NOMO-1 treated with DMSO at 0.1 percent for 48 hours (cell line): ENCODE data around the gene KIF12.

Source experiments
- DNase-seq: peaks from one replicate; lab custom pipeline; 2025; ENCODE audit not compliant: unreplicated experiment; lab: John Stamatoyannopoulos, UW

The KIF12 gene

DNA sequence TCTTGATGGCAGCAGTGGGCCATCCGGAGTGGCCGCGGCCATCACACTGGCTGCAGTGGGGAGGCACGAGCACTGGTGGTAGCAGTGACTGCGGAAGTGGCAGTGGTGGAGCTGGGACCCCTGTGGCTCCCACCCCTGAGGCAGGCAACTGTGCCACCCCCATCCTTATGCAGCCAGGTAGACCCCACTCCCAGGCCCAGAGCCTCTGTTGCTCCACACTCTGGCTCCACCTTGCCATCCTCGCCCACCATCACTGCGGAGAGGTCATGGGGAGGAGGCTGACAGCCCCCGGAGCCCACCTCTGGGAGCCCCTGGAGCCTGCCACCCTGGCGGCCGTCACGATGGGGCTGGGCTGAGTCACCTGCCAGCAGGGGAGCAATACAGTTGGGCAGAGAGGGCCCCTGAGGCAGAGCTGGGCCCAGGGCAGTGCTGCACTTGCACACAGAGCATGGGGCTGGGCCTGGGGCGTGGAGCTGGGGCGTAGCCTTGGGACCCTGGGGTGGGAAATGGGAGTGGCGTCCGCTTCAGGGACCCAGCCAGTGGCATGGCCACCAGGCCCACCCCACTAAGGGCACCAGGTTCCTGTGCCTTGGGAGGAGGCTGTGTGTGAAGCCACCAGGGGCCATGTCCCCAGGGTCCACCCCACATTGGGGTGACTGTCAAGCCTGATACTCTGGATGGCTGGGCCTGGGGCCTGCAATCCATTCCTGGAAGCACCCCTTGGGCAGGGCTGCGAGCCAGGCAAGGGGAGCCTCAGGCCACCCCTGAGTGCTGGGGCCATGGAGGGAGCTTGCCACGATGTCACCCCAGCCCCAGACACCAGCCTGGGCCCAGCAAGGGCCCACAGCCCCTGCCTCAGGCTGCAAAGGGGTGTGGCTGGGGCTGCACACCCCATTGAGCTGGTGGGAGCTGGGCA is 28.6 kb downstream of the KIF12 start:
- DNase-seq, result no peak

DNA sequence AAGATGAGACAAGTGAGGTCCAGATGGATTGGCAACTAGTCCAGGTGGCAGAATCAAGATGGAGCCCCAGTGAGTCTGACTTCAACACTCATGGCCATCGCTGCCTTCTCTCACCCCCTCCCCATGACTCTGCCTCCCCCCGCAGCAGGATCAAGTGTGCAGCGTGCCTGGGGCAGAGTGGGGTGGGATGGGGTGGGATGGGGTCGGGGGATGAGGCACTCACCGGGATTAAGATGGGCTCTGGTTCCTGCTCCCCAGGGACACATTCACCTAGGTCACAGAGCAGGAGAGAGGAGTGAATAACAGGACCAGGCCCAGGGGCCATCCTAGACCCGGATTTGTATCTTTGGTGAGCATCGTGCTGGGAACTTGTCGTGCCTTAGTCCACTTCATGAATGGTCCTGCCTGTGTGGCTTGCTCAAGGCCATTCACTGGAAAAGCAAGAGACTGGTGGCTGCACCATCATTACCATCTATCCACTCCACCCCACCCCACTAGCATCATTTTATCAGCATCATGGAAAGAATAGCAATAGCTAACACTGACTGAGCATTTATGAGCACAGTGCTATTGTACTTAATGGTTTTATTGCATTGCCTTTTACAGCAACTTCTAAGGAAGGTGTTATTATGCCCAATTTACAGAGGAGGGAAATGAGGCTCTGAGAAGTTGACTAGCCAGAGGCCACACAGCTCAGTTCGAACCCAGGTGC is 29.5 kb downstream of the KIF12 start:
- no peak for DNase-seq

DNA sequence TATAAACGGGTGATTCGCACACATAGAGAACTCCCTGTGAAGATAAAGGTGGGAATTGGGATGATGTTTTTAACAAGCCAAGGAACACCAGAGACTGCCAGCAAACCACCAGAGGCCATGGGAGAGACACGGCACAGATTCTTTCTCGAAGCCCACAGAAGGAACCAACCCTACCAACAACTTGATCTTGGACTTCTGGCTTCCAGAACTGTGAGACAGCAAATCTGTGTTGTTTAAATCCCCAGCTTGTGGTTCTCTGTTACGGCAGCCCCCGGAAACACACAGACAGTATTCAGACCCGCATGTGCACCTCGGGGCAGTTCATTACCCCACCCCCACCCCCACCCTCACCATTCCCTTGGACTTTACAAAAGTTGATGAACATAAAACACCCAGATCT is 33.8 kb downstream of the KIF12 start:
- no peak for DNase-seq

DNA sequence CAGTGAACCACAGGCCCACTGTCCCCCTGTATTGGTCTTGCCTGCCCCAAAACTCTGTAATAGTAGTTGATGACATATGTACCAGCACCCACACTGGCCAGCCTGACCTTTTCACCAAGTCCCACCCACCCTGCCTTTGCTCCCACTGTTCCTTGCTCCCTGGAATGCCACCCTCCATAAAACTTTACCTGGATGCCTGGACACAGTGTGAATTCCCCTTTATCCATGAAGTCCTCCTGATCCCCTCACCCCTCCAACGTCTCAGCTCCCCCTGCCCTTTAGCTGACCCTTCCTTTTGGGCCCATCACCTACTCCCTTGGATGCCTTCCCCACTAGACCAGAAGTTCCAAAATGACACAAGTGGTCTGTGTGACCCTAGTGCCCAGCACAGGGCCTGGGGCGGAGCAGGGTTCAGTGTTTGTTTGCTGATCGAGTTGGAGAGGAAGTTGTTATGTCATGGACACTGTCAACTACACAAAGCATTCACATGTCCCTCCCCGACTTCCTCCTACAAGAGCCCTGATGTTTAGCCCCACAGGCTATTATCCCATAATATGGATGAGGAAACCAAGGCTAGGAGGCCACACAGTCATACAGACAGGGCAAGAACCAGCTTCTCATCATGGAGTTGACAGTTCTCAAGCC is 37.1 kb downstream of the KIF12 start:
- DNase-seq, result no peak

DNA sequence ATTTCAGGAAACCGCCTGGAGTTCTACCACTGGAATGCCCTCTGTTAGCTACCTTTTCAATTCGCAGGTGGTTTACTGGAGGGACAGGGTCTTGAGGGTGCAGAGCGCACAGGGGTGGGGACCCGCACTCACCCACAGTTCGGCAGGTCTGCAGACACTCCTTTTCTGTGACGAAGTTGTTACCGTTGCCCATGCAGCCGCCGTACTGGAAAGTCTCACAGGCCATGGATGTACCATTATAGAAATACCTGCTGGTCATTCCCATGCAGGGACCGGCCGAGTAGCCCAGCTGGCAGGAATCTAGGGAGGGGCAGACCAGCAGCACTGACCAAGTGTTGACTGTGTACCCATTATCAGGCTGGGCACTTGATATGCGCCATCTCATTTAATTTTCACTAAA is 37.8 kb downstream of the KIF12 start:
- DNase-seq, result no peak

DNA sequence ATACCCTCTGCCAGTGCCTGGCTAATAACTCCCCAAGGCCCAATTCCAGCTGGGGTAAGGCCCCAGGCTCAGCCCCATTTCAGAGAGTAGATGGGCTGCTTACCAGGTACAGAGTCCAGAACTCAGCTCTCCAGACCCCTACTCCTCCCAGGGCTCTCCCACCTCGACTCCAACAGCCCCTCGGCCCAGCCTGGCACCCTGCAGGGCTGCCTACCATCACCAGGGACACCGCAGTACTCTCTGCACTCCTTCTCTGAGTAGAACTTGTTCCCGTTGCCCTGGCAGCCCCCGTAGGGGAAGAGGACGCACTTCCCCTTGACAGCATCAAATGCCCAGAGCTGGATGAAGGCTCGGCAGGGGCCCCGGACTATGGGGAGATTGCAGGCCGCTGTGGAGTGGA is 38.4 kb downstream of the KIF12 start:
- DNase-seq, result no peak

DNA sequence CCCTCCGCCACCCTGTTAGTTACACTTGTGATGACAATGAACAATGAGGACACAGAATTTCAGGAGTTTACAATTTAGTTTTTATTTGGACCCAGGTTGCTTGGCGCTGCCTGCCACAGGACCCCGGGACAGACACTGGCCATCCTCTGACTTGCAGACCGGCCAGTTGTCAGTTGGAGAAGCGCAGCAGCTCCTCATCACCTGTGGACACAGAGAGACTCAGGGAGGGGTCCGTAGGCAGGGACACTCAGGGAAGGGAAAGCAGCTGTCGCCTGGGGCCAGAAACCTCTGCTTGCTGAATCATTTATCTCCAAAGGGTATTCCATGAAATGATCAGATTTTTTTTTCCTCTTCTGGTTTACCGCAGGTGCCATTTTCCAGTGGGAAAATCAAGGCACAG is 39.0 kb downstream of the KIF12 start:
- DNase-seq, result no peak

DNA sequence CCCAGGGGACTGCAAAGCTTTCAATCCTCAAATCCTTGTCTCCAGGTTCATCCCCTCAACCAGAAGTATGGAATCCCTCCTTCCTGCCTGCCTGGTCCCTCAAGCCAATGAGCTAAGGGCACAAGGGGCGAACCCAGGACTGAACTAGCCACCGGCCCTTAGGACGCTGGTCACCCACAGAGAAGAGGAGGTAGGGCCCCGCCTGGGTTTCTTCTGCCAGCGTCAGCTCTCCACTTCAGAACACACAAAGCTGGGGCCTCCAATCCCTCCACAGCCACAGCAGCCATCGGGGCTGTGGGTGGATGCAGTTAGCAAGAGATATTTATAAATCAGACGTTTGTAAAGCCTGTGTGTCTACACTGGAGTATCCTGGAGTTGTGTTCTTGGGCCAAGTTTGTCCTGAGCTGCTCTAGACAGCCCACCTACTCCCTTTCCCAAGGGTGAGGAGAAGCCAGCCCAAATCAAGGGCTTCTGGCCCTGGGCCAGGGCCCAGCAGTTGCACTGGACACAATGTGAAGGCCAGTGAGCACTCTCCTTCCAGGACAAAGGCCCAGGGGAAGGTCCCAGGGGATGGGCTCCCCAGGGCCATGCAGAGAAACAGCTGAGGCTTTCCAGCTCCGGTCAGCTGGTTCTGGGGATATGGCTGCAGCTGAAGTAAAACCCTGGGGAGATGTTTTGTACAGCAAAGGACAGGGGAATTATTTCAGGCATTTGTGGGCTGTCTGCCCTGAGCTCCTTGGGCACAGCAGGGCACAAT is 39.9 kb downstream of the KIF12 start:
- no peak for DNase-seq

DNA sequence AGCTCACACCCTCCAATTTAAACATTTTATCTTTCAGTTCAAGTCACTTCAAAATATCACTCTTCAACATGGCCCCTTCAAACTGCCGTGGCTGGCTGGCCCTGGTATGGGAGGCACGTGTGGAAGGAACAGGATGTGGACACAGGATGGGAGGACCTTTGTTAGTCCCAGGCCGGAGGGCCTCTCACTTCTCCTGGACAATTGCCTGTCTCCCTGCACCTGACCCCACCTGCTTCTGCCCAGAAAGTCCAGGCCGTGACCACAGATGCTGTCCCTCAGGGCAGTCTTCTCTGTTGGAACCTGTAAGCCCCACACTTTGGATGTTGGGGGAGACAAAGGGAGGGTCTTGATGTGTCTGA is 40.4 kb downstream of the KIF12 start:
- DNase-seq, result no peak

DNA sequence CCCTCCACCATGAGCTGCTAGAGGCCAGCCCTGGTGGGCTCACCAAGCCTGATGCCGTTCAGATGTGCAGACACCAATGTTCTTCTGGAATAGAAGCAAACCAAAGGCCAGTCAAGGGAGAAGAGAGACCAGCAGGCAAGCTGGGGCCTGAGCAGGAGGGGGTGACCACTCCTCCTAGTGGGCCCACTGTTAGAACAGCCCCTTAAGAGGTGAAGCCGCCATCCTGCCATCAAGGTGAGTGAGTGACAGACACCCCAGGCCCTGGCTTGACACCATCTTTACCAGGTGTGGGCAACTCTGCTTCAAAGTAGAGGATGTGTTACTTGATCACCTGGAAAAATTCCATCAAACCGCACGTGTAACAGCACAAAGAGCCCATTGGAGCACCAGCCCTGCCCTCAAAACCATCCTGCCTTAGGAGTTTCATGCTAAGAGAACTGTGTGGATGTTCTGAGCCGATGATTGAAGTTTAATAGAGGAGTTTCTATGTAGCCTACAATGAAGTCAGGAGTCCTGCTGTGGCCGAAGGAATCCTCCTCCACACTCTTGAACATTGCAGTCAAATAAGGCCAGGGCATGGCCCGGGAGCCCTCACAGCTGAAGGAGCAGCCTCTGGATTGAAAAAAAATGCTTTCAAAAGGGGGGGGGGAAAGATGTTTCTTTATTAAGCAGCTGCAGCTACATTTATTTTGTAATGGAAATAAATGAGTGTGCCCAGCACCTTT is 41.8 kb downstream of the KIF12 start:
- no peak for DNase-seq

DNA sequence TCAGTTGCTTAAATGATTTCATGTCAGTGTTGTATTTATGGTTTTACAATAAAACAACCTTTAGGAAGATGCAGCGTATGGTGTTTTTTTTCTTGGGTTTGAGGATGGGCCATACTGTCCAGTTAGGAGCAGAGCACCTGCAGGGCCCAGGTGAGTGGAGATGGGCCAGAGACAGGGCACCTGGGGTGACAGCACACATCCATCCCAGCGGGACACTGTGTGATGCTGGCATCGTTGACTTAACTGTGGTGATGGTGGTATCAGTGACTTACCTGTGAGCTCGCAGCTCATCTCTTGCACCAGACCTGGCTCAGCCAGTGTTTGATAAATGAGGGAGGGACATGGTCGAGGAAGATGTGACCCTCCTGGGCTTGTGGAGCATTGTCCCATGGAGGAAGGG is 42.6 kb downstream of the KIF12 start:
- DNase-seq, result no peak

DNA sequence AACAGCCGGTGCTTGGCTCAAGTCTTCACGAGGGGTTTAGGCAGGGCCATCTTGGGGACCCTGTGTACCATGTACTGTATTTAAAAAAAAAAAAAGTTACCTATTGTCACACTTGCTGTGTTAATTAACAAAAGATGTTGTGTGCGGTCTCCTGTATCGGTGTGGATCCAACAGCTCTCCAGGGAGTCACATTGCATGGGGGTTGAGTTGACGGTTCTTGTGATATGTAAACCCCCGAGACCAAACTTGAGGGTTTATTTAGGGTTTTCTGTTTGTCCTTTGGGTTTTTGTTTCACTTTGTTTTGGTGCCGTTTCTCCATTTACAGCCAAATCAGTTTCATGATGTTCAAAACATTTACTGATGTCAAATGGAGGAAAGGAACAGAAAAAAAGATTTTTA is 43.2 kb downstream of the KIF12 start:
- DNase-seq, result no peak

DNA sequence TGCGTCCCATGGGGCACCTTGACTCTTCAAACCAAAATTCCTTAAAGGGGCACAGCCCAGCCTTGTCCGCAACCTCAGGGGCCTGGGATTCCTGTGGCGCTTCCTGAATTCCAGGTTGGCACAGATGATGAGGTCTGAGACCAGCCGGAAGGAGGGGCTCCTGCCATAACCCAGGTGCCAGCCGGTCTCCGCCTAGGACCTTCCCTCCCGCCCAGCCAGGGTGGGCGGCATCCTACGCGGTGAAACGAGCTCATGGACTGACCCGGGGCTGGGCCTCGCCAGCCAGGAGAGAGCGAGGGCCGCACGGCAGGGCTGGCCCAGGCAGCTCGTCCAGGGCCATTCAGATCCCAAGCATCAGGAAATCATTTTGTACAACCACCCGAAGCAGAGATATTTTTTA is 44.0 kb downstream of the KIF12 start:
- no peak for DNase-seq

DNA sequence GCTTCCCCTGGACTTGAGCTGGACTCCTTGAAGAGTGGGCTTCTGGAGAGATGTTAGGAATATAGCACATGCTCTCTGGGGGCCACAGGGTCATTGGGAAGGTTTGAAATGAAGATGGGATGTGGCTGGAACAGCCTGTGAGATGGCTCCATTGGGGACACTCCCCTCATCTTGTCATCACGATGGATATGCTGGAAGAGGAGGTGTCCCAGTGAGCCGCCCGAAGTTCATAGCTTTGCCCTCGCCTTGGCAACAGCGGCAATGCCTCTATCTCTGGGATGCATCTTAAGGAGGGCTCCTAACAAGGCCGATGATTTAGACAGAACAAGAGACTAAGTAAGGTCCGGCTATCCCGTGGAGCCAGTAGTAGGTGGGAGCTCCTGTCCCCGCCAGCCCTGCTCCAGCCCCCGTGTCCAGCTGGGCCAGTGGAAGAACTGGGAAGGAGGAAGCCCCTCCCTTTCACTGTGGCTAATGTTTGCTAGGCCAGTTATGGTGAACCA is 44.9 kb downstream of the KIF12 start:
- no peak for DNase-seq

DNA sequence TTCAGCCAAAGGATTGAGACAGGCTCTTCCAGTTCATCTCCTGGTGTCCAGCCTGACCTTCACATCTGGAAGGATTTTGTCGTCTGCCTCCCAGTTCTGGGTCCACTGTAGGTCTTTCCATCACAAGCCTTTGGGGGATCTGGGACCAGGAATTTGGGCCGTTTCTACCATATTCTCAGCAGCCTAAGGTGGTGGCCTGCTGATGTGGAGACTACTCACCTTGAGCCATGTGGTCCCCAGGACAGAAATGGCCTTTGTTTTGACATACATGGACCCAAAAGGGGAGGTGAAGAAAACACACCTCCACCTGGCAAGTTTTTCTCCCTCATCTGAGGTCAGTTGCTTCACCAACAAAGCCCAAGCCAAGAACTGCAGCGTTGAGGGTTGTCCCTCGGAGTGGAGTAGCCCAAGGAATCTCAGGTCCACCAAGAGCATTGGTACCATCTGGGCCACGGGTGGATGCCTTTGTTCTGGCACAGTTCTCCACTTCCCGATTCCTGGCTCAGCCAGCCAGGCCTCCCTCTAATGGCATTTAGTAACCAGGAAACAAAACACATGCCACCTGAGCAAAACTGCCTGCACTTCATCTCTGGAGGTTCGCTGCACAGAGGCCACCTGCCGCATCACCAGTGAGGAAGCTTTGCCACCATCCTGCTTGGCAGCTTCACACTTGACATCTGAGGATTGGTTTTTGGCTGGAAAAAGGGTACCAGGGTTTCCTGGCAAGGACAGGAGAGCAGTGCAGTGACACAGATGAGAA is 45.7 kb downstream of the KIF12 start:
- no peak for DNase-seq

DNA sequence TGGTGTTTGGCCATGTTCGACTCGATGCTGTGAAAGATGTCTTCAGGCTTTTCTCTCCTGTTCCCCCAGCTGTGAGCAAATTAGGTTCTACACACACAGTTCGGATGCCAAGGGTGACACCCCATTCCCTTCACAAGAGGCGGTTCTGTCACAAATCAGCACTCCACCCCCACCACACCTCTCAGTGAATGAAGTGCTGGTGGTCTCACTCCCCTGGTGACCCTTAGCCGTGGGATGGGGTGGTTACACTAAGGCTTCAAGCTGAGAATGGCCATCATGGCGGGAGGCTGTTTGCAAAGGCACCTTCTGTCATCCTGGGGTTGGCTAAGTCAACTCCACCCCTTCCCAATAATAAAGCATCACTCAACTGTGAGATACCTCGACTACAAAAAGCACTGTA is 47.4 kb downstream of the KIF12 start:
- DNase-seq, result no peak

DNA sequence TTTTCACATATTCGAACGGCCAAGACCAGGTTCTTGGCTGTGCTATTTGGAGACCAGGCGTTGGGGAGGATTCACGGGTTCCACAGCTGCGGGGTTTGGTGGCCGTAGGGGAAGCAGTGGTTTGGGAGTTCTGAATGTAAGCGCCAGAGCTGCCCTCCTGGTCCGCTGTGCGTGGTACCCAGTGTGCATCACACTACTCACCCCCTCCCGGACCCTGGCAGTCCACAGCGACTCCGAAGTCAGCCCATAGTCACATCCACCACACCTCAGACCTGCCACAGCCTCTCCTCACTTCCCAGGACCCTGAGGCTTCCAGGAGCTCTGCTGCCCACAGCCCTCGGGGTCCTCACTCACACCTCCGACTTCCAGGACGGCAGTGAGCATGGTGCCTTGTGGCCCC is 47.8 kb downstream of the KIF12 start:
- DNase-seq, result no peak

DNA sequence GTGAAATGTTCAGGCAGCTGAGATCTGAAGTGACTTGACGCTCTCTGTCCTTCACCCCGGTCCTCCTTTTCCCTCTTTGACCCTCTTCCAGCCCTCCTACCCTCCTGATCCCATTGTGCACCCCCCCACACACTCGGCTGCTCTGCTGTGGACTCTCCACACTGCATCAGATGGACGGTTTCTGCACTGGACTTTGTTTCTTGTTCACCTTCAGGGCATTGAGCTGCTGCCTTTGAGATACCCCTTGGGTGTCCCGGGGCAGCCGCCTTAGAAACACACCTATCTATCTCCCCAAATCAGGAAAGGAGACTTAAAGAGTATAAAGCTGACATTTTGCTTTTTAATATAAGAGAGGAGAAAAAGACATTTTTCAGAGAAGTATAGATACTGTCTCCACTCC is 48.4 kb downstream of the KIF12 start:
- no peak for DNase-seq

DNA sequence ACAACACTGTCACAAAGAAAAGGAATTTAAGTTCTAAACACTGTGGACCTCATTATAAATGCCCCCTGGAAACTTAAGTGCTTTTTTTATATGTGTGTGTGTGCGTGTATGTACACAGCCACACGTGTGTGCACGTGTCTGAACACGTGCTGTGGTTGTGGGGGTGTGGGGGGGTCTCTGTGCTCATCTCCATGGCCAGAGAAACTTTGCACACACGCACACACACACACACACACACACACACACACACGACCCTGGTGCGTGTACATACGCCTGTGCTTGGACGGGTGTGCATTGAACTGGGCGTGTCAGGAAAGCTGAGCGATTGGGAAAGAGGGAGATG is 48.9 kb downstream of the KIF12 start:
- DNase-seq, result no peak
